A549 (cell line): ENCODE results near the gene KLHL22. TPM values are rescaled to one million over a fixed set of nuclear protein-coding genes. Genes with fewer than 3 reads are reported as not detected.
A peak's percentile ranks its signal among the peaks of the same experiment; 100 is the strongest.

Experiments used
- ATAC-seq, 2 experiments: fragments of 200-7000 bp in 1 of 2; fragments of >200 bp in 1 of 2; cut with Nextera tagmentation in 1 of 2; cut with Tn5 transposase in 1 of 2; 3 replicates each; pipeline versions ENCODE4 v1.8.0 to v1.9.1; 2018 to 2020; ENCODE audit warnings: mild to moderate bottlenecking in 1 of 2, moderate library complexity in 1 of 2
- CTCF ChIA-PET: fragments of 300-600 bp; sonication (Branson Sonifier 250); formaldehyde crosslinking; extraction: SDS; loops from one replicate; lab custom pipeline; 2021; ENCODE audit warnings: antibody characterized with exemption, inconsistent platforms; lab: Yijun Ruan, JAX
- POLR2A ChIA-PET: fragments of 350-600 bp; formaldehyde crosslinking; extraction: SDS; loops from one replicate; lab custom pipeline; 2021; ENCODE audit warnings: antibody characterized with exemption, inconsistent platforms; lab: Yijun Ruan, JAX
- DNase-seq, 2 experiments: peaks; one replicate each; pipeline versions ENCODE4 v3.0.0 to v3.0.0-alpha.2; 2011 to 2016; ENCODE audit warnings: low read depth in 1 of 2, low spot score in 1 of 2
- FAIRE-seq: peaks from 2 replicates; lab custom pipeline; 2011; peaks lifted over from hg19 to GRCh38; lab: Jason Lieb, UNC
- H3K27ac ChIP-seq, 2 experiments: fragments of >200 bp; sonication (Bioruptor Twin); formaldehyde crosslinking; 3 replicates each; pipeline ENCODE4 v1.5.1; 2016 to 2017
- H3K4me1 ChIP-seq: fragments of >200 bp; sonication (Bioruptor Twin); formaldehyde crosslinking; 3 replicates; pipeline ENCODE4 v1.6.1; 2016
- H3K4me2 ChIP-seq: fragments of >200 bp; sonication (Bioruptor Twin); formaldehyde crosslinking; 3 replicates; pipeline ENCODE4 v1.6.1; 2016
- H3K4me3 ChIP-seq: fragments of >200 bp; sonication (Bioruptor Twin); formaldehyde crosslinking; 3 replicates; pipeline ENCODE4 v1.5.1; 2016
- H3K9me3 ChIP-seq: fragments of >200 bp; sonication (Bioruptor Twin); formaldehyde crosslinking; 3 replicates; pipeline ENCODE4 v1.6.1; 2016
- ATOH8 ChIP-seq: fragments of 250-450 bp; sonication (Bioruptor Pico); IDR thresholded peaks from 2 replicates; pipeline ENCODE4 v1.5.0; 2020; ENCODE audit warnings: low read depth, mild to moderate bottlenecking, moderate library complexity
- BHLHE40 ChIP-seq: IDR thresholded peaks from 2 replicates; pipeline ENCODE4 v1.6.1; 2012; ENCODE audit warnings: low read depth, low read length, inconsistent platforms
- CBX2 ChIP-seq: fragments of 200-600 bp; sonication (generic); IDR thresholded peaks from 2 replicates; pipeline ENCODE4 v1.6.1; 2016; ENCODE audit warnings: low read depth, mild to moderate bottlenecking, borderline replicate concordance
- CHD2 ChIP-seq: fragments of 150-350 bp; IDR thresholded peaks from 2 replicates; pipeline ENCODE4 v1.6.1; 2014; ENCODE audit warnings: low read length; ENCODE audit not compliant: partially characterized antibody
- E2F6 ChIP-seq: IDR thresholded peaks from 2 replicates; pipeline ENCODE4 v1.6.1; 2012; ENCODE audit warnings: low read depth, borderline replicate concordance
- ESRRA ChIP-seq: fragments of 150-350 bp; IDR thresholded peaks from 2 replicates; pipeline ENCODE4 v1.6.1; 2014; ENCODE audit warnings: mild to moderate bottlenecking, low read length, borderline replicate concordance
- FOSL2 ChIP-seq, 2 experiments: fragments of 450-650 bp in 1 of 2; fragments of >200 bp in 1 of 2; sonication (Bioruptor Twin) in 1 of 2; formaldehyde crosslinking; IDR thresholded peaks; 2 replicates each; pipeline versions ENCODE4 v1.5.0 to v1.6.1; 2016 to 2020; ENCODE audit warnings: mild to moderate bottlenecking in 1 of 2, moderate library complexity in 1 of 2
- GATA3 ChIP-seq: IDR thresholded peaks from 2 replicates; pipeline ENCODE4 v1.6.1; 2012; ENCODE audit warnings: borderline replicate concordance
- HMGXB4 ChIP-seq: fragments of 250-450 bp; sonication (Bioruptor Pico); IDR thresholded peaks from 2 replicates; pipeline ENCODE4 v1.5.0; 2021; ENCODE audit warnings: mild to moderate bottlenecking, moderate library complexity, borderline replicate concordance
- HOXA7 ChIP-seq: fragments of 250-450 bp; sonication (Bioruptor Pico); IDR thresholded peaks from 2 replicates; pipeline ENCODE4 v1.5.0; 2020; ENCODE audit warnings: mild to moderate bottlenecking, moderate library complexity
- HOXB5 ChIP-seq: fragments of 250-450 bp; sonication (Bioruptor Pico); IDR thresholded peaks from 2 replicates; pipeline ENCODE4 v1.5.0; 2020; ENCODE audit warnings: mild to moderate bottlenecking, moderate library complexity
- JUN ChIP-seq, 2 experiments: fragments of >200 bp; sonication (Bioruptor Twin); formaldehyde crosslinking; IDR thresholded peaks; 2 replicates in 1 of 2; 3 replicates in 1 of 2; pipeline ENCODE4 v1.6.1; 2016 to 2017
- KDM5A ChIP-seq: fragments of 200-600 bp; sonication (generic); IDR thresholded peaks from 2 replicates; pipeline ENCODE4 v1.6.1; 2016; ENCODE audit warnings: antibody characterized with exemption, mild to moderate bottlenecking
- MAX ChIP-seq: IDR thresholded peaks from 2 replicates; pipeline ENCODE4 v1.6.1; 2012
- MAZ ChIP-seq: fragments of 150-350 bp; IDR thresholded peaks from 2 replicates; pipeline ENCODE4 v1.6.1; 2014; ENCODE audit warnings: antibody characterized with exemption, low read depth, low read length, borderline replicate concordance
- MYC ChIP-seq: IDR thresholded peaks from 2 replicates; pipeline ENCODE4 v1.6.1; 2012; ENCODE audit warnings: mild to moderate bottlenecking, inconsistent platforms, low read length, improper control_type of control experiment, borderline replicate concordance
- NPAS2 ChIP-seq: fragments of 250-450 bp; sonication (Bioruptor Pico); IDR thresholded peaks from 2 replicates; pipeline ENCODE4 v1.8.0; 2022; ENCODE audit warnings: mild to moderate bottlenecking, moderate library complexity, borderline replicate concordance
- NR3C1 ChIP-seq: fragments of >200 bp; sonication (Bioruptor Twin); formaldehyde crosslinking; IDR thresholded peaks from 3 replicates; pipeline ENCODE4 v1.6.1; 2017
- PHF8 ChIP-seq: fragments of 200-600 bp; sonication (generic); IDR thresholded peaks from 2 replicates; pipeline ENCODE4 v1.6.1; 2016; ENCODE audit warnings: low read depth, mild to moderate bottlenecking, antibody characterized with exemption, moderate library complexity, borderline replicate concordance
- RAD21 ChIP-seq, 2 experiments: fragments of >200 bp in 1 of 2; sonication (Bioruptor Twin) in 1 of 2; formaldehyde crosslinking in 1 of 2; IDR thresholded peaks in 1 of 2; conservative IDR thresholded peaks in 1 of 2; 2 replicates in 1 of 2; 3 replicates in 1 of 2; pipeline ENCODE4 v1.6.1; 2012 to 2018; ENCODE audit warnings: inconsistent platforms in 1 of 2
- RARB ChIP-seq: fragments of 250-450 bp; sonication (Bioruptor Pico); IDR thresholded peaks from 2 replicates; pipeline ENCODE4 v1.8.0; 2021; ENCODE audit warnings: mild to moderate bottlenecking, moderate library complexity
- RFX5 ChIP-seq: fragments of 450-650 bp; IDR thresholded peaks from 2 replicates; pipeline ENCODE4 v1.7.1; 2014; ENCODE audit warnings: antibody characterized with exemption, mild to moderate bottlenecking, moderate library complexity
- SMC3 ChIP-seq: fragments of >200 bp; sonication (Bioruptor Twin); formaldehyde crosslinking; IDR thresholded peaks from 3 replicates; pipeline ENCODE4 v1.6.1; 2018; ENCODE audit warnings: inconsistent platforms
- TFCP2L1 ChIP-seq: fragments of 250-450 bp; sonication (Bioruptor Pico); IDR thresholded peaks from 2 replicates; pipeline ENCODE4 v1.5.0; 2021; ENCODE audit warnings: mild to moderate bottlenecking
- USF2 ChIP-seq: fragments of 450-650 bp; IDR thresholded peaks from 2 replicates; pipeline ENCODE4 v1.6.1; 2014; ENCODE audit warnings: antibody characterized with exemption
- ZC3H11A ChIP-seq: fragments of 450-650 bp; IDR thresholded peaks from 2 replicates; pipeline ENCODE4 v1.6.1; 2014; ENCODE audit warnings: antibody characterized with exemption, mild to moderate bottlenecking
- ZSCAN20 ChIP-seq: fragments of 250-450 bp; sonication (Bioruptor Pico); IDR thresholded peaks from 2 replicates; pipeline ENCODE4 v1.8.0; 2022; ENCODE audit warnings: mild to moderate bottlenecking, moderate library complexity
- WGBS: methylation state at CpG from one replicate; pipeline ENCODE4 v1.1.6; 2017; ENCODE audit errors: missing lambda C conversion rate; 5-methylcytosine and 5-hydroxymethylcytosine counted together
- polyA plus RNA-seq, 4 experiments: library from polyadenylated mRNA; depleted of rRNA in 3 of 4; stranded (reverse); fragments of >200 nt; fragmentation: RNase III in 1 of 4; extraction: RNeasy Plus Mini Kit Qiagen cat#74134 plus additional on column Dnase treatment in 1 of 4; gene quantifications; 2 replicates in 3 of 4; 3 replicates in 1 of 4; pipeline ENCODE4 v1.2.3, GENCODE V29; 2011 to 2017

KLHL22 gene
- polyA plus RNA-seq, 2 of the 4 experiments (the other 2 are of a cell fraction) = 11.7 TPM

- no peak for DNase-seq
- 81% methylated on average over 5 of the region's 10 CpGs for WGBS
- TF ChIP-seq SMC3 (no peak), HOXB5 (CRISPR knock-in tag) (no peak), HOXA7 (CRISPR knock-in tag) (no peak), NR3C1 (no peak), CHD2 (no peak), E2F6 (no peak), ATOH8 (no peak), TFCP2L1 (CRISPR knock-in tag) (no peak), RAD21 (conservative IDR thresholded peaks at IDR 0.05 in 1 of 2, IDR thresholded peaks at IDR 0.05 in 1 of 2) (no peak), BHLHE40 (no peak), PHF8 (no peak), ZC3H11A (no peak), NPAS2 (CRISPR knock-in tag) (no peak), USF2 (no peak), MAZ (no peak), RFX5 (no peak)
- H3K4me3 ChIP-seq = no peak overlapping the region
- CTCF ChIA-PET = interaction anchor here (0.9 to 3.0 kb wide), 5 partner anchors 11 to 114 kb away, joined by 3 to 13 read pairs (median 3); no protein-coding TSS in a partner anchor
- ATAC-seq = no peak
- no peak for FAIRE-seq
- H3K4me2 ChIP-seq = peak overlapping the region; percentile 63
- peak overlapping the region; percentile 91 to 92 for H3K27ac ChIP-seq
- H3K4me1 ChIP-seq = peaks cover 50% of the 10 kb centered on the region
- POLR2A ChIA-PET = interaction anchor here (1.6 to 3.2 kb wide), 2 partner anchors 25 to 37 kb away, joined by 5 to 20 read pairs; partner anchors contain the start of gene MED15
- no peaks in the 10 kb centered on the region for H3K9me3 ChIP-seq
Measured at GRCh38 chr22:20532256-20532993, 36.8 kb upstream of the KLHL22 start.

- Histone ChIP-seq H3K9me3 (no peaks in the 10 kb centered on the region), H3K4me3 (no peak overlapping the region), H3K4me1 (peaks cover 58% of the 10 kb centered on the region), H3K4me2 (peak overlapping the region; percentile 63), H3K27ac (peak overlapping the region; percentile 91 to 92)
- ATAC-seq (peak; percentile 92), DNase-seq (peak; percentile 68 to 87), FAIRE-seq (no peak)
- ChIA-PET CTCF (interaction anchor here (0.6 to 3.0 kb wide), 9 partner anchors 11 to 132 kb away, joined by 3 to 14 read pairs (median 4); no protein-coding TSS in a partner anchor), POLR2A (interaction anchor here (0.6 to 3.2 kb wide), 3 partner anchors 12 to 37 kb away, joined by 3 to 20 read pairs (median 5); partner anchors contain the start of gene MED15)
- TF ChIP-seq FOSL2 (IDR thresholded peaks at IDR 0.05) (no peak), FOSL2 (CRISPR knock-in tag; IDR thresholded peaks at IDR 0.05) (peak; percentile 44), HMGXB4 (CRISPR knock-in tag) (no peak), NR3C1 (no peak), JUN (IDR thresholded peaks at IDR 0.05) (peak in 1 of 2 experiments; percentile 28; a peak in 1 of 5 replicates), USF2 (0 out of 2 replicates have a peak, but pooled peaks have one; percentile 3), MAX (peak; percentile 68; the same call in 1 of the 2 replicates), BHLHE40 (no peak), KDM5A (no peak), CBX2 (no peak), ESRRA (no peak), MYC (no peak), ZSCAN20 (CRISPR knock-in tag) (no peak), GATA3 (no peak), RARB (CRISPR knock-in tag) (no peak)
- WGBS = 31% methylated on average over 8 of the region's 15 CpGs
Measured at GRCh38 chr22:20531404-20532201, 36.0 kb upstream of the KLHL22 start.
